Activated CD4-positive, alpha-beta T cell treated with anti-CD3 and anti-CD28 coated beads, Interleukin-10, Interleukin-2, amounts not matched to agents 100 ng/mL and 50 ng/mL, durations not matched to agents 16 hours and 8 hours (primary cell): Measurements from ENCODE around the gene CTNNA3.

ENCODE experiments used
- DNase-seq: peaks from one replicate; pipeline ENCODE4 v3.0.0-alpha.2; 2020

Gene CTNNA3

GRCh38 chr10:66786709-66787108, 909.3 kb downstream of the CTNNA3 start:
- DNase-seq = no peak

DNA sequence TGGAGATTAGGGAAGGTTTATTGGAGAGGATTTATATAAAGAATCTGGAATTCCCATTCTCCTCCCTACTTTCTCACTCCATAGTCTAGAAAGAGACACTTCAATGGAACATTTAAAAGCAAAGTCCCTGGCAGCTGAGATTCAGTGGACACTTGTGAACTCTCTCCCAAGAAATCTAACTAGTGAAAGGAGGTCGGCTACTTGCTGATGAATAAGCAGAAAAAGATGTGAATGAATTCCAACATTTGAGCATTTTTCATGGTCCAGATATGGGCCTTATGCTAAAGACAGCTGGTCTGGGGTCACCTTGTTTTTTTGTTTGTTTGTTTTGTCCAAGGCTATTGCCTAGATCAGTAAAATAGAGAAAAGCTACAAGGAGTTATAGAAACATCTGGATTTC, 911.2 kb downstream of the CTNNA3 start:
- DNase-seq = no peak

GRCh38 chr10:66783316-66783715, 912.7 kb downstream of the CTNNA3 start:
- DNase-seq = no peak

DNA sequence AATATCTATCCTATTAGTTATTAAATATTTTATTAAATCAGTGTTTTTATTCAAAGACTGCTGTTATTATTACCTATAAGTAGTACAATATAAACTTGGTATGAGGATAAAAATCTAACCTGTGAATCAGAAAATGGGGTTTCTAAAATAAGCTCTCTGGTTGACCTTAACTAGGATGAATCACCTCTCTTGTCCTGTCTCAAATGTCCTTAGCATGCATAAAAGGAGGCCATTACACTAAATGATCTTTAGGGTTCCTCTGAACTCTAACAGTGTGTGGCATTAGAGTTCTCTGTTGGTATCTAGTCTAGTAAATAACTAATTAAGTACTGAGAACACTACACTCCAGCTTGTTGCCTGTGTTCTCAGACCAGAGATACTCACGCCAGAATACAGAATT, 913.2 kb downstream of the CTNNA3 start:
- no peak for DNase-seq

DNA sequence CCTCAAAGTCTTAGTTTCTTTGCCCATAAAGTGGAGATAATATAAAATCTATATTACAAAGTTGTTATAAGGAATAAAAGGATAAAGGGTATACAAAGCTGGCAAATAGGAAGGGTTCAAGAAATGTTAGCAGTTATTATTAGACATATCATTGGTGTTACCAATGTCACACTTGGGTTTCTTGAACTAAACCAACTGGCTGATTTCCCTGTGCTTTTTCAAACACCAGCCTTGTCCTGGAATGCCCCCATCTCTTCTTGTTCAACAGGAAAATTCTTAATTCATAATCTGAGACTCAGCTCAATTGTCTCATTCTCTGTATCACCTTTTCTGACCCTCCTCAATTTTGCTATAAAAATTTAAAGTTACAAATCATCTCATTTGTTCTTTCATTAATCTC, 913.9 kb downstream of the CTNNA3 start:
- DNase-seq = no peak

DNA sequence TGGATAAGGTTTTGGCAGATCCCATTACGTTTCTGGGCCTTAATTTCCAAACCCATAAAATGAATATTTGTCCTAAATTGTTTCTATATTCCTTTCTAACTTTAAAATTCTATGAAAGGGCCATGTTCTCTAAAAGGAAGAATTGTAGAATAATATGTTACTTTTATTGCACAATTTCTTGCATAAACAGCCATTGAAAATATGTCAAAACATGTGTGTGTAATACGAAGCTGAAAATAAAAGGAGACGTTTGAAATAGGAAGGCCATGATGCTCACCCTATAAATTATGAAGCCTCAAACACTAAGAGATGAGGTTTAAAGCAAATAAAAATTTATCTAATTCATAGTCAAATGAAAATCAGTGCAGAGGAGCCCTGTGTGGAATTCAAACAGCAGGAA, 915.2 kb downstream of the CTNNA3 start:
- no peak for DNase-seq

DNA sequence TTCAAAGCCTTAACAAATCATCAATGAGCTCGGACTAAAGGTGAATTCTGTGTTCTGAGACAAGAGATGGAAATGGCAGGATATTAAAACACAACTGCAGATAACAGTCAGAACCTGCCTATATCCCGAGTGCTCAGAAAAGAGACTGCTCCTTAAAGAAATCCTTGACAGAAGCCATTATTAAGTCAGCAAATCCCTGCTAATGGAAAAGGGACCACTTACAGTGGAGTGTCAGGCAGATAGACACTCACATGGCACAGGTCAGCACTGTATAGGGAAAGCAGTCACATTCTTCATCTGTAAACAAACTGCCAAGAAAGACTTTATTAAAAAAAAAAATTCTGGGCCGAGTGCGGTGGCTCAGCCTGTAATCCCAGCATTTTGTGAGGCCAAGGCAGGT, 917.6 kb downstream of the CTNNA3 start:
- DNase-seq = no peak

- DNase-seq = no peak
Observed at GRCh38 chr10:66777665-66778064, 918.3 kb downstream of the CTNNA3 start.

GRCh38 chr10:66773472-66773817, 922.5 kb downstream of the CTNNA3 start:
- no peak for DNase-seq

- DNase-seq = no peak
Observed at GRCh38 chr10:66772548-66773471, 923.2 kb downstream of the CTNNA3 start.

- DNase-seq = no peak
Observed at GRCh38 chr10:66767707-66768106, 928.3 kb downstream of the CTNNA3 start.

GRCh38 chr10:66762218-66762729, 933.7 kb downstream of the CTNNA3 start:
- no peak for DNase-seq

GRCh38 chr10:66760941-66761340, 935.1 kb downstream of the CTNNA3 start:
- no peak for DNase-seq

DNA sequence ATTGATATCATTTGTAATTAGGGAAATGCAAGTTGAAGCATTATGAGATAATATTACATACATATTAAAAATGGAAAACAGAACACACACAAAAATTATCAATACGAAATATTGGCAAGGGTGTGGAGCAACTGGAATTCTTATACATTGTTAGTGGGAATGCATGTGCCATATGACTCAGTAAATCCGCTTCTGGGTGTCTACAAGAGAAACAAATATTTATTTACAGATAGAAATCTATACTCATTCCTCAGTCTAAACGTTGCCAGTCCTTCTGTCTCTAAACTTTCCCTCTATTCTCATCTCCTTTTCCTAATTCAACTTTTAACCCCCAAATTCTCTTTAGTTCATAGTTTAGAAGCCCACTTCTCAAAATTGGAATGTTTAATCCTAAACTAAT, 940.5 kb downstream of the CTNNA3 start:
- DNase-seq = no peak

- DNase-seq = no peak
Observed at GRCh38 chr10:66752714-66753113, 943.3 kb downstream of the CTNNA3 start.

- no peak for DNase-seq
Observed at GRCh38 chr10:66748217-66748616, 947.8 kb downstream of the CTNNA3 start.

DNA sequence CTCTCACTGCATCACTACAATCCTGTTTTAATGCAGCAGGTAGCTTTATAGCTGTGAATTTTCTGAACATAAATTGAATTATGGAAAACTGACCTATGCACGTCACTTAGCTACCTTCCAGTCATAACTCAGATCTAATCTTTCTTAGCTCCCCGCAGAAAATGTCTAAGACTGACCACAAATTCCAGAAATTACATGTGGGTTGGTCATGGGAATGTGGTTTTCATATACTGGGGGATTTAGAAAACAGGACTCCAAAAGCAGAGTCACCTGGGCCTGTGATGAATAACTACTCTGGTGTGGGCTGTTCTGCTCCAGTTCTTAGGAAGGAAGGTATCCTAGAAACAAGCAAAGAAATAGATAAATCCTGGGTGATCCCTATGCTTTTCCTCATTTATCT, 948.5 kb downstream of the CTNNA3 start:
- DNase-seq = no peak

GRCh38 chr10:66746711-66747110, 949.3 kb downstream of the CTNNA3 start:
- DNase-seq = no peak

- DNase-seq = no peak
Observed at GRCh38 chr10:66746246-66746645, 949.7 kb downstream of the CTNNA3 start.

DNA sequence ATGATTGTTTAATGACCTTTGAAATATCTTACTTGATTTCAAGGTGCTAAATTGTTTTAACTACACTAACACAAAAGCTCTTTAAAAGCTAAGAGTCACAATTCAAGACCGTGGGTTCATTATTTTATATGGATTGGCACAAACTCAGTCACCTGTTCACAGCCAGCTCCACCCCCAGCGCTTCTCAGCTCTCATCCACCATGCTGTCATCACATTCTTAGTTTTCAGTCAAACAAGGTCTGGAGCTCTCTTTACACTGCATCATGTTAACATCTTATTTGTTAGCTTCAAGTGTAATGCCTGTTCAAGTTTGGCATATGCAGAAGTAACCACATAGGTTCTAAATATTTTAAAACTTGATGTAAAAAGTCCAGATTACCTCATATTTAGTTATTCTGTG, 951.1 kb downstream of the CTNNA3 start:
- DNase-seq = no peak

- no peak for DNase-seq
Observed at GRCh38 chr10:66737241-66737640, 958.8 kb downstream of the CTNNA3 start.

DNA sequence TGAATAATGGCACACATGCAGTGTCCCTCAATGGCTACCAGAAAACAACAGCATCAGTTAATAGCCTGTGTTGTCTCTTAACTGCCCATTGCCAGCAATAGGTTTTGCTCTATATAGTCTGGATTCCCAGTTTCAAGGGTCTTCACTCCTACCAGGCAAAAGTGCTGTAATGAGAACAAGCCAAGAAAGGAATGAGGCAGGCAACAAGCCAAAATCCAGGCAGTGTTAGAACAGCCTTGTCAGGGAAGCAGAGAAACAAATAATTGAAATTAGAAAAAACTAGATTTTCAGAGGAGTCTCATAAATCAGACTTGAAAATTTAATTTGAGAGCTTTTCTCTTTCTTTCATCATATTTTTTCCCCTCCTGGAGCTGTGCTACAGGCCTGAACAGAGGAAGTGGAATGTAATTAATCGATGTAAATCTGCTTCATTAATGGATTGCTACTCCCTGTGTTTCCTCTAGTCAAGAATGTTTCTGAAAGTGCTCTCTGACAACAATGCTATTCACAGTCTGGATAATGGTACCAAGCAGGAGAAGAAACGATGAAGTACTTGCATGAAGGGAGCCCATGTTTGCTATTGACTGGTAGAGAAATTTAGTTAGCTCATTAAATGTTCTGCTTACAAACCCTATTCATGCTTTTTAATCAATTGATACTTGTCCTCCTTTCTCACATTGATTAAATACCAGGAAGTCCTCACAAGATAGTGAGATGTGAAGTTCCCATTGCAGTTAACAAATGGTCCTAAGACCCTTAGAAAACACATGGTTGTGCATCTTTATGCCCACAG, 972.2 kb downstream of the CTNNA3 start:
- no peak for DNase-seq

- DNase-seq = no peak
Observed at GRCh38 chr10:66719483-66719882, 976.5 kb downstream of the CTNNA3 start.
